ENCODE results near the gene GPC5. TPM values are rescaled to one million over a fixed set of nuclear protein-coding genes. Genes with fewer than 3 reads are reported as not detected.
"Not testable (repeated sequence)": the region's sequence is repeated elsewhere in the genome, so short reads cannot be mapped to it uniquely, and the experiment has no call there.

The GPC5 gene
- polyA plus RNA-seq, 10 donors: 0.16 to 0.77 (median 0.26) TPM

- no peak for DNase-seq
Observed at GRCh38 chr13:92830821-92831220, 1432.4 kb downstream of the GPC5 start.

- no peak for DNase-seq
Observed at GRCh38 chr13:92833071-92833470, 1434.7 kb downstream of the GPC5 start.

DNA sequence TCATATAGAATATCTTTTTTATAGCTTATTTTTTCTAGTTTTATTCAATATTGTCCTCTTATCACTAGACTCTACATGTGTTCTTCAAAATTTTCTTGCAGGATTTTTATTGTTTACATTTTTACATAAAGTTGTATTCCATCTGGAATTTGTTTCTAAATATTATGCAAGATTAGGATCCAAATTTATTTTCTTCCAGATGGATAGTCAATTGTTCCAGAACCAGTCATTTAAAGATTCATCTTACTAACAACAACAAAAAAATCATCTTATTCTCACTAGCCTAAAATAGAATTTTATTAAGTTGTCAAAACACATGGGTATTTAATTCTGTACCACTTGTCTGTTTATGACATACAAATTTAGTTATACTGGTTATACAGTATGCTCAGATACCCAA is 1437.8 kb downstream of the GPC5 start:
- peak in 2 of 3 donors; percentile 12 to 29 for DNase-seq

- peak in 1 of 3 donors; percentile 92 for DNase-seq
Observed at GRCh38 chr13:92838786-92839185, 1440.4 kb downstream of the GPC5 start.

DNA sequence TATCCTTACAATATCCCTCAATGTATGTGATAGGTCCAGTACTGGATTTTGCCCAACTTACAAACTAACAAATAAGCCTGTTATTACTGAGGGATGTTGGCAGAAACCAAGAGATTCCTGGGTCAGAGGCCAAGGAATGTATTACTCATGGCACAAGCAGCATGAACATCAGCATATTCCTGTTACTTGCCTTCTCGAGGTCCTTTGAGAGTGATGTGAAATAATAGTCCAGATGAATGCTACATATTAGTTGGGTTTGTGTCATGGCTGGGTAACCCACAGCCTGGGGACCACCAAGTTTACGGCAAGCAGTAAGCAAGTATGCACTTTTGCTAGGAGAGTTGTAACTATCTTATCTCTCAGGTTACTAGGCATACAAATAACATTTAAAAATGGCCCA is 1443.7 kb downstream of the GPC5 start:
- peak; percentile 40 to 75 (median 61) for DNase-seq

DNA sequence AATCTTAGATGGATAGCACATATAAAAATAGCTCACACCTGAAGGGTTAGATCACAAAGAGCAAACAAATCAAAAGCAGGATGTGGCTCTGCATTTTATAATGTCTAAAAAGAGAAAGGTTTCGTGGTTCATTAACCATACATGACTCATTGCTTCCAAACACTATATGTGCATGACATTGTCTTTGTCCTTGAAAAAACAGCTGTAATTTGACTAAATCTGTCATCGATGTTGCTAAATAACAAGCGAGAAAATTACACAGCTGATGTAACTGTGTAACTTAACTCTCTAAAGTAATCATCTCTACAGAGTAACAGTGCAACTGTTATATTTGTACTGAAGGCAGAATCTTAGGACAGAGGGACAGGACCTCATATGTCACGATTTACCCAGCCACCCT is 1445.1 kb downstream of the GPC5 start:
- peak; percentile 14 to 54 (median 37) for DNase-seq

DNA sequence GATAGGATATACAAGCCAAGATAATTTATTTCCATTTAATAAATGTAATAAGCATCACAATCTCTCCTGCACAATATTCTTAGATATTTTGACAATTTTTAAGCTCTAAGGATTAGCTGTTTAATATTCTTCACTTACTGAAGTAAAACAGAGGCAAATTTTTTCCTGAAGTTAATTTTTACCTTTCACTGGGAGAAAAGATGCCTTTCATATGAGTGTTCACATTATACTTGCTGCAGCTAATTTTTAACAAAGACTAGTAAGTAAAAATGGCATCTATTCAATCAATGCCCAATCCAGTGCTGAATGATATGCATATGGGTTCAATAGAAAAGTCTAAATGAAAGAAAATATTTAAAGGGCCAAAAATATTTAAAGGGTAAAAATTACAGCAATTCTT is 1451.0 kb downstream of the GPC5 start:
- DNase-seq: no peak

- DNase-seq: no peak
Observed at GRCh38 chr13:92864584-92865284, 1466.3 kb downstream of the GPC5 start.

DNA sequence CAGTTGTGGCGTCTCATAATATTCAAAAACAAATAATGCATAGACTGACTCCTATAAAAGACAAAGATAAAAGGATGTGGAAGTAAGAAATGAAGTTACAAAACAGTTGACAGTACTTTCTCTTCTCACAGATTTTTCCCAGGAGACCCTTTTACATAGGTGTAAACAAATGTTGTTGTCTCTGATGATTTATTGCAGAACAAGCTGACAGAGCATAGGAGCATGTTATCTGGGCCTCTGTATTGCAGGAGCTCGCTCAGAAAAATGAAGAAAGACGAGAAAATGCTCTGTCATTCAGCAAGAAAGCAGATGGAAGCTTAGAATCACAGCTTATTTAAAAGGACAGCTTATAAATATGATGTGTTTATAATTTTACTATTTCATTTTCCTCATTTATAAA is 1474.6 kb downstream of the GPC5 start:
- no peak for DNase-seq

- DNase-seq: no peak
Observed at GRCh38 chr13:92886535-92887077, 1488.2 kb downstream of the GPC5 start.

GRCh38 chr13:92894447-92894846 is 1496.0 kb downstream of the GPC5 start:
- no peak for DNase-seq

DNA sequence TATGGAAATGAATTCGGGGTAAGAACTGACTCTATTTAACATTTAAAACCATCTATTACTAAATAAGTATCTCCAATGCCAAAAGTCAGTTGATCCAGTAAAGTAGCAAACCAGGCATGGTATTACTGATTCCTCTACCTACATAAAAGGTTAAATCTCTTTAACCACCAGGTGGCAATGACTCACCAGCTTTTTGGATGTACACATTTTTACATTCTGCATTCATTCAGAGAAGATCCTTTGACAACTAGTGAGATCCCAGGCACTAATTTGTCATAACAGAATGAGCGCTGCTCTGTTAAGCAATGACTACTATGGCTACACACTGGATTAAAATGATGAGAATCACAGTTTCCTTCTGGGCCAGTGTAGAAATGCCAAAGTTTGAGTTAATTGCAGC is 1498.4 kb downstream of the GPC5 start:
- DNase-seq: peak in 1 of 3 donors; percentile 2

GRCh38 chr13:92898946-92899345 is 1500.5 kb downstream of the GPC5 start:
- DNase-seq: not testable (repeated sequence)

DNA sequence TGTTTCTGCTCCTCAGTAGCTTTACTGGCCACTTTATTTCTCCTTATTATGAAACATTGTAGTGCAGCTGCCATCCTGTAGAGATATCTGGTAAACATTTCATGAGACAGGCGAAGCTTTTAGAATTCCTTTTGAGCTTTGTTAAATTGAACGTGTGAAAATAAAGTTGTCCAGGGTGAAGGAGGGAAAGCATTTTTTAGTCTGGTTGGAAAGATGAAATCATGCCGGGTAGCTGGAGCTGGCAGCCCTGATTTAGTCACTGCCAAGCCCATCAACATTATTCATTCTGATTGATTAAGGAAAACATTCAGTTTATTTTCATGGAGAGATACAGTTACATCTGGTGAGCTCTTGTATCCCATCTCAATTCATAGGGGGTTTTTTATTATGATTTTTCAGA is 1502.0 kb downstream of the GPC5 start:
- DNase-seq: no peak

DNA sequence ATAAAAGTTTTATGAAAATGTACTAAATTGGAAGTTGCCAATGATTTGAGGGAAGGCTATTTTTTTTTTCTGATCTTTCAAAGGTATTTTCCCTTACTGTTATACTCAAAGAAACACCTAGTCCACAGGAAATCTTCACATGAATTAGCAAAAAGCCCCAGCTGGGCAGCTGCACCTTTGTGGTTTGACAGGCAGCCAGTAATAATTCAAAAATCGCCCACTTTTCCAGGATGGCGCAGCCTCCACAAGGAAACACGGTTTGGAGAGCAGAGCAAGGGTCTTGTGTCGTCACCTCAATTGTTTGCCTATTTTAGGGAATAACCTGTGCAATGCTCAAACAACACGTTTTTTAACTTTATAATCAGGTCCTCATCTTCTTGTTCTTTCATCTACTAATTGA is 1503.3 kb downstream of the GPC5 start:
- no peak for DNase-seq

DNA sequence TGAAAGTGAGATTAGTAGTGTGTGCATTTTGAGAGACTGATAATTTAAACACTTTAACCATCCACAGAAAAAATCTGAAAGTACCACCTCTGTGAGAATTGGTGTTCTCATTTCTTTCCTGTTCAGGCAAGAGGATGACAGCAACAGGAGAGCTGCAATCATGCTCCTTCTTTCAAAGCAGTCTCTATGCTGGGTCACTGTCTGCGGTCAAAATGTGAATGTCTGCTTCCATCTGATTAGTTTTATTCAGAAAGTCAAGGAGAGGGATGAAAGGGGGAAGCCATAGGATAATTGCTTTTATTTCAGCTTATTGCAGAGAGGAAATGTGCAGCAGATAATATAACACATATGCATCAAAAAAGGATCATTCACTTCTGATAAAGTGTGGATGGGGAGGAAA is 1514.2 kb downstream of the GPC5 start:
- DNase-seq: no peak

- DNase-seq: no peak
Observed at GRCh38 chr13:92913840-92914239, 1515.4 kb downstream of the GPC5 start.

Other genes starting within 250 kb of the GPC5 start
- 1 to 10 TPM; 1.5 to 5.6 (median 3.0) TPM for gene MIR17HG, start 50.9 kb upstream of the GPC5 start, polyA plus RNA-seq (ENCODE audit: insufficient read length in 10 of 10)

Measured in muscle of back (tissue), 11 donors.